Right atrium auricular region (tissue), 2 donors: ENCODE results near the gene UIMC1. TPM values are rescaled to one million over a fixed set of nuclear protein-coding genes. Genes with fewer than 3 reads are reported as not detected.

Experiments
- DNase-seq: peaks from one replicate; pipeline ENCODE4 v3.0.0-alpha.2; 2019; ENCODE audit warnings: low spot score
- H3K27ac ChIP-seq, 2 donors: fragments of 200-600 bp; sonication (generic); 1 replicate in 1 of 2; 2 replicates in 1 of 2; pipeline ENCODE4 v1.5.1; 2016 to 2019
- H3K27me3 ChIP-seq, 2 donors: fragments of 200-600 bp; sonication (generic); one replicate each; pipeline versions ENCODE4 v1.5.1 to v1.6.0; 2017 to 2019
- H3K36me3 ChIP-seq: fragments of 200-600 bp; sonication (generic); one replicate; pipeline ENCODE4 v1.5.1; 2016
- H3K4me1 ChIP-seq, 2 donors: fragments of 200-600 bp; sonication (generic); one replicate each; pipeline versions ENCODE4 v1.5.1 to v1.6.0; 2017 to 2019
- H3K4me3 ChIP-seq, 2 donors: fragments of 200-600 bp; sonication (generic); 1 replicate in 1 of 2; 2 replicates in 1 of 2; pipeline ENCODE4 v1.5.1; 2017 to 2019; ENCODE audit warnings: mild to moderate bottlenecking in 1 of 2, moderate library complexity in 1 of 2
- H3K9me3 ChIP-seq, 2 donors: fragments of 200-600 bp; sonication (generic); one replicate each; pipeline ENCODE4 v1.5.1; 2019
- CTCF ChIP-seq, 2 donors: fragments of 200-600 bp; sonication (generic); IDR thresholded peaks; one replicate each; pipeline ENCODE4 v1.5.1; 2019; ENCODE audit warnings: antibody characterized with exemption in 2 of 2
- total RNA-seq, 2 donors: library from RNA; depleted of rRNA; stranded (reverse); fragments of >200 nt; gene quantifications; one replicate each; pipeline ENCODE4 v1.1.0, GENCODE V29; 2016

Gene UIMC1
- total RNA-seq, 2 donors from 2014 or later: 18.9 to 27.4 TPM

DNA sequence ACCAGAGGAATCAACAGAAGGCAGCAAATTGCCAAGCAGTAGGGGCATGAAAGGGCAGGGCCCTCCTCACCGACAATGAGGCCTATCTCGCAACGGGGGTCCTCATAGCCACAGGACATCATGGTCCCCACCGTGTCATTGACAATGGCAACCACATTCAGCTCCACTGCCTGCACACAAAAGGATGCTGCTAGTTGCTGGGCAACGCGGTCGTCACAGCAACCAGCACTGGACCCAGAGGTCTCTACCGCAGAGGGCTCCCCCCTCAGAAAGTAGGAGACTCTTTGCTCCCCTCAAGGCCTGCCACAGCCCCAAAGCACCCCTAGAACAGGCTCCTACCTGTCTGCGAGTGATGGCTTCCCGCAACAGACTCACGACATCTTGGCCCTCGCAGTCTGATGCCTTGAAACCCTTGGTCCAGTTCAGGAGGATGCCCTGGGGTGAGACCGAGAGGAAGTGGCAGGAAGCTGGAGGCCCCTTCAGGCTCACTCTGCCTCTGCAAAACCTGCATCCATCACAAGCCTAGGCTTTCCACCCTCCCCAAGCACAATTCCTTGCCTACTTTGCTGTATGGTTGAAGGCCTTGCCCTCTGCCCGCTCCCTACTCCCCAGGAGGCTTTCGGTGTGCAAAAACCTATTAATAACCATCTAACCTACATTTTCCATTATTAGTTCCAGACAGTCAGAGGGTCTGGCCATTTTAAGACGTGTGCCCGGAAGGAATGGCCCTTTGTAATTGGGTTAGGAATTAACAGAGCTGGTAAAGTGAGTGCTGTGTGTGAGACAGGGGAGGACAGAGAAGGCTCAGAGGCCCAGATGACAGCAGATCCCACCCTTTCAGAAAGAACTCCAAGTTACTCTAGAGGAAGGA is 122.6 kb downstream of the UIMC1 start:
- no peaks in the 10 kb centered on the region for H3K27me3 ChIP-seq
- no peaks in the 10 kb centered on the region for H3K4me1 ChIP-seq
- H3K9me3 ChIP-seq: no peaks in the 10 kb centered on the region
- no peaks in the 10 kb centered on the region for H3K36me3 ChIP-seq
- no peak for TF ChIP-seq CTCF (IDR thresholded peaks at IDR 0.05)
- no peak overlapping the region for H3K4me3 ChIP-seq
- H3K27ac ChIP-seq: no peak overlapping the region
- no peak for DNase-seq

GRCh38 chr5:176882567-176882903 is 124.0 kb downstream of the UIMC1 start:
- Histone ChIP-seq H3K4me3 (no peak overlapping the region), H3K36me3 (no peaks in the 10 kb centered on the region), H3K9me3 (no peaks in the 10 kb centered on the region), H3K4me1 (no peaks in the 10 kb centered on the region), H3K27ac (no peak overlapping the region), H3K27me3 (no peaks in the 10 kb centered on the region)
- no peak for TF ChIP-seq CTCF (IDR thresholded peaks at IDR 0.05)
- no peak for DNase-seq

- Histone ChIP-seq H3K9me3 (no peaks in the 10 kb centered on the region), H3K27me3 (no peaks in the 10 kb centered on the region), H3K4me1 (no peaks in the 10 kb centered on the region), H3K4me3 (no peak overlapping the region), H3K36me3 (no peaks in the 10 kb centered on the region), H3K27ac (no peak overlapping the region)
- TF ChIP-seq CTCF (IDR thresholded peaks at IDR 0.05): no peak
- no peak for DNase-seq
These were observed 124.6 kb downstream of the UIMC1 start for GRCh38 chr5:176881816-176882566.

DNA sequence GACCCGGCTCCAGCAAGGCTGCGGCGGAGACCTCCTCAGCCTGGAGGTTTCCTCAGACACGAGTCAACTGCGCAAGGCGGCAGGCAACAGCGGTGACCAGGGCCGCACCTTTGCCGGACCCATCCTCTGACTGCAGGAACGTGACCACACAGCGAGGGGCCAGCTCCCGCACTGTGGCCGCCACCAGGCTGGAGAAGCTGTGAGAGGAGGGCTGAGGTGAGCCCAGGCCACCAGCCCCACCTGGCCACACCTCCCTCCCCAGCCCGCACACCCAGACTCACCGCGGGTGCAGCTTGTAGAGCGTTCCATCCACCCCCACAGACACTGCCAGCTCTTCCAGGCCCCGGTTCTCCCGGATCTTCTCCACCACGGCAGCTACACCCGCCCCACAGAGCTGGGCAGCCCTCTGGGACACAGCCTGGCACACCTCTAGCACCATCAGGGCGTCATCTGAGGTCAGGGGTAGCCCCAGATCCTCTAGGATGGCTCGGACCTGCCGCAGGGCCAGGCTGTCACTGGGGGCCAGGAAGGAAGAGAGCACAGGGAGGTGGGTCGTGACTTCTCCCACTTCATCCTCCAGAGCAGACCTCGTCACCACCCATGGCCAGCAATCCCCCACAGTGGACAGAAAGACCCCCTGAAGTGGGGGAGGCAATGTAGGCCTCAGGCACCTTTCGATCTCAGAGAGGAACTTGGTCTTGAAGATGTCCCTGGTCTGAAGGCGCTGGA is 125.4 kb downstream of the UIMC1 start:
- Histone ChIP-seq H3K36me3 (no peaks in the 10 kb centered on the region), H3K27me3 (no peaks in the 10 kb centered on the region), H3K9me3 (no peaks in the 10 kb centered on the region), H3K4me3 (no peak overlapping the region), H3K27ac (no peak overlapping the region), H3K4me1 (no peaks in the 10 kb centered on the region)
- TF ChIP-seq CTCF (IDR thresholded peaks at IDR 0.05): no peak
- no peak for DNase-seq

- Histone ChIP-seq H3K27me3 (no peaks in the 10 kb centered on the region), H3K27ac (no peak overlapping the region), H3K4me1 (no peaks in the 10 kb centered on the region), H3K36me3 (no peaks in the 10 kb centered on the region), H3K9me3 (no peaks in the 10 kb centered on the region), H3K4me3 (no peak overlapping the region)
- no peak for TF ChIP-seq CTCF (IDR thresholded peaks at IDR 0.05)
- DNase-seq: no peak
These were observed 126.1 kb downstream of the UIMC1 start for GRCh38 chr5:176880366-176881020.
